GM12865 (cell line): ENCODE results near the gene HNRNPF.

Experiments
- DNase-seq: peaks from one replicate; pipeline ENCODE4 v3.0.0; 2010; ENCODE audit warnings: low read depth
- H3K4me3 ChIP-seq: 2 replicates; pipeline ENCODE4 v1.5.1; 2011; ENCODE audit warnings: mild to moderate bottlenecking, low read depth, low read length, control low read depth
- CTCF ChIP-seq: IDR thresholded peaks from 2 replicates; pipeline ENCODE4 v1.5.1; 2011; ENCODE audit warnings: low read length, control low read depth, low read depth, inconsistent platforms; ENCODE audit not compliant: insufficient read depth; ENCODE audit errors: missing control alignments

The HNRNPF gene

DNA sequence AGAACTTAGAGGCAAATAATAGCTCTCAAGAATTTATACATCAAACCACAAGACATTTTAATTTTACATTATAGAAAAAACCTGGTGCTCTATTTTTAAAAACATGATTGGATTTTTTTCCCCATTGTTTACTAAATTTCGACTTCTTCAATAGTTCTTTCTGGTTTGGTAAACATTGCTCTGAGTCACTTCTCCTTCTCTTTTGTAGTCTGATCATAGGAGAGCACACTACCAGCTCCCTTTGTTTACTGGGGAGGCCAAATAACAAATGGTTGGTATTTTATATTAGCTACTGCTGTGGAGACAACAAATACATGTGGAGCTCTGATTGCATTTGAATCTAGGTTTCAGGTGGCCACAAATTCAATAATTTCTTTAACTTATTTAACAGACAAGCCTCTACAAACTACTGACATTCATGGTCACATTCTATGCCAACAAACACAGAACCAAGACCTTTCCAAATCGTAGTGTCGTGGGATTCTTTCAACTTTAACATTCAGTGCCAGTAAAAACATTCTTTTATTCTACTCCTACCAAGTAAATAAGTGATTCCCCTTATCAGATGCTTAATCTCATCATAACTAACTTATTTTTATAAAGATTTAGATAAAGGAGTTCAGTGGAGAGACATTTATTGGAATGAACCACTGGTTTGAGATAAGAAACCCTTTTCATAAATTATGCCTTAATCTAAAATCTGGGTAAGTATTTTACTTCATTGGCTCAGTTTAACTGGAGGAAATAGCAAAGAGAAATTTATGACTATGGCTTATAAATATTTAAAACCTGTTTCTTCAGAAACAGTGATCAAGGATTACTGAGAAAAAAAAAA lies 55.3 kb downstream of the HNRNPF start:
- TF ChIP-seq CTCF: no peak
- DNase-seq: no peak
- H3K4me3 ChIP-seq: no peak overlapping the region

DNA sequence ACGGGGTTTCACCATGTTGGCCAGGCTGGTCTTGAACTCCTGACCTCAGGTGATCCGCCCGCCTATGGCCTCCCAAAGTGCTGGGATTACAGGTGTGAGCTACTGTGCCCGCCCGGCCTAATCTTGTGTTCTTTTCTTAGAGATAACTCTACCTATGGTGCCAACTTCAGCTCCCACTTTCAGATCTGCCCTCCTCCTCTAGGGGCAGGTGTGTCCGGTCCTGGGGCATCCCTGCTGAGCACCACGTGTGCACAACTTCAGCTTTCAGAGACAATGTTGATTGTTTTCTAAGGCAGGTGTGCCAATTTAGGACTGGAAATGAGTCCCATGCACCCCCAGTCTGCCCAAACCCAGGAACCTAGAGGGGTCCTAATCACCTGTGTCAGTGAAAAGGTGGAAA lies 56.0 kb downstream of the HNRNPF start:
- no peak for TF ChIP-seq CTCF
- no peak for DNase-seq
- no peak overlapping the region for H3K4me3 ChIP-seq

DNA sequence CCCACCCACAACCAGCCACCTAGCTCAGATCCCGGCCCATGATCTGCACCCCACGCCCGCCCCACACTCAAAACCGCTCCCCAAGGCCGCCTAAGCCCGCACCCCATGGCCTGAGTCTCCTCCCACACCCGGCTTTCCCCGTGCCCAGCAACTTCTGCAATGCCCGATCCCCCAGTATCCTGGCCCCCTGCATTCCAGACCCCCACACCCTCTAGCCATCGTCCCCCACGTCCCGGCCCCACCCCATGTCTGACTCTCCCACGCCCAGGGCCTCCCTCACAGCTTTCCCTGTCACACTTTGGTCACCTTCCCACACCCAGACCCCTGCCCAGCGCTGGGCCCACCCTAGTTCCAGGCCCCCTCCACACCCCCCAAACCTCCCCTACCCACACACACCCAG lies 57.7 kb downstream of the HNRNPF start:
- TF ChIP-seq CTCF: no peak
- H3K4me3 ChIP-seq: no peak overlapping the region
- no peak for DNase-seq

DNA sequence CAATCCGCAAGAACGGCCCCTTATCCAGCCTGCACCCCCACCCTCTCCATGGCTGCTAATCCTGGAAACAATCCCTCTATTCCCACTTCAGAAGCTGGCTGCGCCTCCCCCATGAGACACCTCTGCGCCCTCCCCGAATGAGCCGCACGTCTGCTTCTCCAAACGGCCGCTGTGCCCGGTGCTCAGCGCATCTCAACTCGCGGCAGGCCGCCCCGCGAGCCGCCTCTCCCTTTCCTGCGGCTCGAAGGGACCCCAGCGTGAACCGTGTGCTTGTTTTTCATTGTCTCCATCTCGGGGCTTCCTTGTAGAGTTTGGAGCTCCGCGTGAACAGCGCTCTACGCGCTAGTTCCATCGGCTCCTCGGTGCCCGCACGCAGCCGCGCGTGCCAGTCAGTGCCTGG lies 58.3 kb downstream of the HNRNPF start:
- no peak overlapping the region for H3K4me3 ChIP-seq
- TF ChIP-seq CTCF: no peak
- DNase-seq: no peak

DNA sequence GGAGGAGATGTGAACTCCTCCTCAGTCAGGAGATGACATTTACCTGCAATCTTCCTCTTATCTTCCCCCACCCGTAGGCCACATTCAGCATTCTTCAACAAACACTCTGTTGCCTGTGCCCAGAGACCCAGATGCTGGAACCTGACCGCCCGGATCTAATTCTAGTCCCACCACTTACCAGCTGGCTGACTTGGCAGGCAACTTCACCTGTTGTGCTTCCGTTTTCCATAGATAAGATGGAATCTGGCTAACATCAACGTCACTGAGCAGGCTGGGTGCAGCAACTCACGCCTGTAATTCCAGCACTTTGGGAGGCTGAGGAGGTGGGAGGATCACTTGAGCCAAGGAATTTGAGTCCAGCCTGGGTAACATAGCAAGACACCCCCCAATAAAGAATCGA lies 58.8 kb downstream of the HNRNPF start:
- no peak for TF ChIP-seq CTCF
- DNase-seq: no peak
- H3K4me3 ChIP-seq: no peak overlapping the region

- H3K4me3 ChIP-seq: no peak overlapping the region
- TF ChIP-seq CTCF: peak; percentile 96
- peak; percentile 87 for DNase-seq
Observed at GRCh38 chr10:43348511-43349312, 60.3 kb downstream of the HNRNPF start.
